Middle frontal gyrus (tissue), 1 donor: ENCODE results near the gene RAD9B.
A peak's percentile ranks its signal among the peaks of the same experiment; 100 is the strongest.
"Not testable (repeated sequence)": the region's sequence is repeated elsewhere in the genome, so short reads cannot be mapped to it uniquely, and the experiment has no call there.

Experiments
- DNase-seq: peaks from one replicate; pipeline ENCODE4 v3.0.0-alpha.2; 2015; ENCODE audit warnings: low spot score; ENCODE audit errors: extremely low spot score

RAD9B gene

DNA sequence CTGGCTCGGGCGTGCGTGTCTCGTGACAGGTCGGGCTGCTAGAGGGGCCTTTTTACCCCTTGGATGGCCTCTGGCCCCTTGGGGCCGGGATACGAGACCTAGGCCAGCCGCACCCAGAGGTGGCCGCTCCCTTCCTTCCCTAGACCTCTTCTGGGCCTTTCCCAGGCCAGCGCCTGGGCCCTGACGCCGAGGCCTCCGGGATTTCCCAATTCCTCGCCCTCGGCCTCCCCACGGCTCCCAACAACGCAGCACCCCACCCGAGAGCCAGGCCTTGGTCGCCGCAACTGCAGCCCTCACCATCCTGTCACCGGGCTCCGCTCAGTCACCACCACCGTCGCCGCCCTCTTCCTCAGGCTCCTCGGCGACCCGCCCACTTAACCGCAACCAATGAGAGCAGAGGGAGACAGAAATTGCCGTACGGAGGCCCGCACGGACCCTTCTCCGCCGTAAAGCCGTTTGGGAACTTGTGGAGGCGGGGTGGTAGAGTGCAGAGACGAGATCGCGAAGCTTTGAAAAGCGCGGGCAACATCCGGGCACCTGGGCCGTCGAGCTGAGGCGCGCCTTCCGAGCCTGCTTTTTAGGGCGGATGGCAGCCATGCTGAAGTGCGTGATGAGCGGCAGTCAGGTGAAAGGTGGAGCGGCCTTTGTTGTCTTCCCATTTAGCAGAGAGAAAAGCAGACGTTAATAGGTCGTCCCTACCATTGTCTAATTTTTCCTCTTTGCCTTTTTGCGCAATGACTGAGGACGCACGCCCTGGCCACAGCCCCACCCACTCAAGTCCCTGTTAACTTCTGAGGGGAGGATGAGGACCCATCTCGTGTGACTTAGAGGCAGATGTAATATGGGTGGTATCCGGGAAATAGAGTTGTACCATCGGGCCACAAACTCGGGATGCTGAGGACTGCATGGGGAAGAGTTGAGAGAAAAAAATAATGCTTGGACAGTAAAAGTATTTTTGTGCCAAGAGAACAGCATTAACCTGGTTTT lies at the start of gene RAD9B, which contains the start of gene VPS29:
Gene RAD9B, plus strand, starts transcription at position 580 of the 987 bp plus-strand sequence. Its CDS starts 7 bp downstream, at position 587.
Gene VPS29, minus strand, starts transcription at position 360 of the 987 bp plus-strand sequence. Its CDS starts 60 bp downstream, at position 300.
- DNase-seq, result peak; percentile 95

DNA sequence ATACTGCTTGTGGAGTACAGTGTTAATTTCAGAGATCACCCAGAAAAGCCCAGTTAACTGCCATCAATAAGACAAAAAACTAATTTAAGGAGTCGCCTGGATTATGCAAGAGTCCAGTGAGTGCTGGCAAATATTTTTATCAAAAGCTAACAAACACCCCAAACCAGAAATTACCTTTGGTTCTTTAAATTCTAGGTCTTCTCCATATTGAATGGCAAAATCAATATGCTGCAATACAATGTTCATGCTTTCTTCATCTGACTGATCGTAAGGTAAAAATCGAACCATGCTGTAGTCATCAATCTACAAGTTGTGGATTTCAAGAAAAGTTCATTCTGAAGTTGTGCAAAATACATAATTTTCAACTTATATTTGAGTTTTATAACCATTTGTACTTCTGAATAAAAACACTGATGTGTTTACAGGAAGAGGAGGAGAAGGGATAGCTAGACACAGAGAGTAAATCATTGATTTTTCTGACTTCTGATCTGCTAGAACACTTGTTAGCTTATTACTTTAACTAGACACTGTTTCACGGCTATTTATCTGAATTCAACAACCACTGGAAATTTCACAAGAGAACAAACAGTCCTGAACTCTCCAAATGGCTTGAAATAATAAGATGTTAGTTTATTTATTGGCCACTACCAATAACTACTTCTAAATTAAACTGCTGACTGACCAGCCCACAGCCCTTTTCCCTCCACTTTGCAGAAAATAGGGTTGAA lies 48.4 kb upstream of the RAD9B start:
- DNase-seq, result no peak

DNA sequence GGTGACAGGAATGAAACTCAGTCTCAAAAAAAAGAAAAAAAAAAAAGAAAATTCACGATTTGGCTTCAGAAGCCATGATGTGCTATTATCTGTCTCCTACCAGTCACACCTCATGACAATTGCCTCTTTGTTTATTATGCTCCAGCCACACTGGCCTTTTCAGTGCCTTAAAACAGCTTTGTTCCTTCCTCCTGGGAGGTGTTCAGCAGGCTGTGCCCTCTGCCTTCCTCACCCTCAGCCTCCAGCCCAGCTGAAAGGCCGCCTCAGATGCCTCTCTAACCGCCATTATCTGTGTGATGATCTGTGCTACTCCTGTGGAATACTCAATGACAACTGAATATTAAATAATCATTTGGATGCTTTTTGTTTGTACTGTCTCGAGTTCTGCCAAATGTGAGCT lies 43.4 kb upstream of the RAD9B start:
- DNase-seq, result no peak

DNA sequence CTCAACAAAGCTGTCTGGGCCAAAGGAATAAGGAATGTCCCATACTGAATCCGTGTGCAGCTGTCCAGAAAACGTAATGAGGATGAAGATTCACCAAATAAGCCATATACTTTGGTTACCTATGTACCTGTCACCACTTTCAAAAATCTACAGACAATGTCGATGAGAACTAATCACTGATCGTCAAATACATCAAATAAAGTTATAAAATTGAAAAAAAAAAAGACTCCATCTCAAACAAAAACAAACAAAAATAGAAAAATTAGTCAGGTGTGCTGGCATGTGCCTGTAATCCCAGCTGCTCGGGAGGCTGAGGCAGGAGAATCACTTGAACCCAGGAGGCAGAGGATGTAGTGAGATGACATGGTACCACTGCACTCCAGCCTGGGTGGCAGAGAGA lies 40.9 kb upstream of the RAD9B start:
- not testable (repeated sequence) for DNase-seq

DNA sequence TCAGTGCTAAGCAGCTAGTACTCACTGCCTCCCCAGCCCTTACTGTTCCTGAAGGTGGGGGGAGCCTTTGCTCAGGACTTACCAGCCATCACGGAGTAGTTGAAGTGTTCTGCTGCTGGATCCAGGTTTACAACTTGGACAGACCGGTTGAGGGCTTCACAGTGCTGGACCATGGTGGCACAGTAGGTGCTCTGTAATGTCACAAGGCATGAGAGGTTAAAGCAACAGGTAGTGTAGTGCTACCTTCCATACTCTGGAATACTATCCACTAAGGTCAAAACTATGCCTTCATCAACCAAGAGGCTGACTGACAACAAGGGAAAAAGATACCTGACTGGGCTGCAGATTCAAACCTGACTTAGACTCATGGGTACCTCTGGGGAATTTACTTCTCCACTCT lies 37.1 kb upstream of the RAD9B start:
- no peak for DNase-seq

DNA sequence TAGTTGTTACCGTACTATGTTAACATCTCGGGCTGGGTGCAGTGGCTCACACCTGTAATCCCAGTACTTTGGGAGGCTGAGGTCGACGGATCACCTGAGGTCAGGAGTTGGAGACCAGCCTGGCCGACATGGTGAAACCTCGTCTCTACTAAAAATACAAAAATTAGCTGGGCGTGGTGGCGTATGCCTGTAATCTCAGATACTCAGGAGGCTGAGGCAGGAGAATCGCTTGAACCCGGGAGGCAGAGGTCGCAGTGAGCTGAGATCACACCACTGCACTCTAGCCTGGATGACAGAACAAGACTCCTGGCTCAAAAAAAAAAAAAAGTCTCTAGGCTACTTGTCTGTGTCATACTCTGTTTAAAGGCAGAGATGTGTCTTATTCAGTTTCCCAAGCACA lies 36.4 kb upstream of the RAD9B start:
- not testable (repeated sequence) for DNase-seq

DNA sequence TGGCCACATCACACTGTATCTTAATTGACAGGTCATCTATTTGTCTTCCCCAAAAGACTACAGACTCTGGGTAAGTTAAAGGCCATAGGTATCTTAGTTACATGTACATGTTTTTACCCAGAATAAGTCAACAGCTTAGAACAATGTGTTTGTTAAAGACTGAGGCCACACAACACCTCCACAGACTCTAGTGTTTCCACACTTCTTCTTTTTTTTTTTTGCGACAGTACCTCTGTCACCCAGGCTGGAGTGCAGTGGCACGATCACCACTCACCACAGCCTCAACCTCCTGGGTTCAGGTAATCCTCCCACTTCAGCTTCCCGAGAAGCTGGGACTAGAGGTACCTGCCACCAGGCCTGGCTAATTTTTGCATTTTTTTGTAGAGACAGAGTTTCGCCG lies 35.3 kb upstream of the RAD9B start:
- no peak for DNase-seq

DNA sequence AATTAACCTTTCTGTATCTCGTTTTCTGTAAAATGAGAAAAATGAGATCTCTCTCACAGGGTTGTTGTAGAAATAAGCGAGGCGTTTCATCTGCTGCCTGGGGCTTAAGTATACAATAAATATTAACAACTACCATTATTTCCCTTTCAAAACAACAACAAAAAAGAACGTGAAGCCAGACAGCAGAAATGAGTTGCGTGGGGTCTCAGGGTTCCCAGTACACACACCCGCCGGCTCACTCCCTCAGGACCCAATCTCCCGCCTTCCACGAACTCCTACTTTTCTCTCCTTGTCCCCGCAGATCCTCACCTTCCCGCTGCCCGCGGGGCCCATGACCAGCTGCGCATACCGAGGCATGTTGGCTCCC lies 34.3 kb upstream of the RAD9B start:
- DNase-seq, result no peak

DNA sequence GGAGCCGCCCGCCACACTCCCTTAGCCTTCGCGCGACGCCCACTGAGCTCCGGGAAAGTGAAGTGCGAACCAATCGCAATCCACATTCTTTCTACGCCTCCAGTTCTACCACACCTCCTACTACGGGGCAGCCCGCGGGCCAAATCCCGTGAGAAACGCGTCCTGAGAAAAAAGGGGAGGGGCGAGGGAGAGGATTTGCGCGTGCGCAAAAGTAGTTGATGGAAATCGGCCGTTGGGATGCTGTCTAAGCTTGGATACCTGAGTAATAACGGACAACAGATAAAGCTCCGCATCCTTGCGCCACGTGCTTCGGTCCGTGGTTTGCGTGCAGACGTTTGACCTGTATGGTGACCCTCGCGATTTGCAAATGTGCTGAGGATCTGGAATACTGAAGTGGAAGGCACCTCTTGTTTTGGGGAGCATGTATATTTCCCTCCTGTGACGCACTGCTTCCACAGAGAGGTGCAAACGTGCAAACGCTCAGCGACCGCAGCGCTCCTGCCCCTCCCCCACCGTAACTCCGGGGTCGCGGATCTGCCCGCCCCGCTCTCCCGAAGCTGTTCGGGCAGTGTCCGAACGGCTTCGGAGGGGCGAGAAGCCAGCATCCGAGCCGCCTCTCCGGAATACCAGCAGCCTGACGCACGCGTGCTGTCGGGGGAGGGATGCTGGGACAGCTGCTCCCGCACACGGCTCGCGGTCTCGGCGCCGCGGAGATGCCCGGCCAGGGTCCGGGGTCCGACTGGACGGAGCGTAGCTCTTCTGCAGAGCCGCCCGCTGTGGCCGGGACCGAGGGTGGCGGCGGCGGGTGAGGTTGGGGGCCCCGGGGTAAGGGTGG lies 33.7 kb upstream of the RAD9B start, which contains the start of the genes FAM216A and GPN3:
Gene FAM216A, plus strand, starts transcription at position 632 of the 835 bp plus-strand sequence. Its CDS starts 31 bp downstream, at position 663.
Gene GPN3, minus strand, starts transcription at position 44 of the 835 bp plus-strand sequence. CDS start 54 bp downstream, outside the sequence.
- DNase-seq, result peak; percentile 93

DNA sequence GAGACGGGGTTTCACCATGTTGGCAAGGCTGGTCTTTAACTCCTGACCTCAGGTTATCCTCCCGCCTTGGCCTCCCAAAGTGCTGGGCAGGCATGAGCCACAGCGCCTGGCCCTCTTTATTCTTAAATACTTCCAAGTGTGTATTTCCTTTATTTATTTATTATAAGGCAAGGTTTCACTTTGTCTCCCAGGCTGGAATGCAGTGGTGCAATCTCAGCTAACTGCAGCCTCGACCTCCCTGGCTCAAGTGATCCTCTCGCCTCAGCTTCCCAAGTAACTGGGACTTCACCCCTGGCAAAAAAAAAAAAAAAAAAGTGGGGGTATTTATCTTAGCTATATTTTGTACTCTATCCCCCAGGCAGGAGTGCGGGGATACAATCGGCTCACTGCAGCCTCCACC lies 26.7 kb upstream of the RAD9B start:
- DNase-seq, result no peak

DNA sequence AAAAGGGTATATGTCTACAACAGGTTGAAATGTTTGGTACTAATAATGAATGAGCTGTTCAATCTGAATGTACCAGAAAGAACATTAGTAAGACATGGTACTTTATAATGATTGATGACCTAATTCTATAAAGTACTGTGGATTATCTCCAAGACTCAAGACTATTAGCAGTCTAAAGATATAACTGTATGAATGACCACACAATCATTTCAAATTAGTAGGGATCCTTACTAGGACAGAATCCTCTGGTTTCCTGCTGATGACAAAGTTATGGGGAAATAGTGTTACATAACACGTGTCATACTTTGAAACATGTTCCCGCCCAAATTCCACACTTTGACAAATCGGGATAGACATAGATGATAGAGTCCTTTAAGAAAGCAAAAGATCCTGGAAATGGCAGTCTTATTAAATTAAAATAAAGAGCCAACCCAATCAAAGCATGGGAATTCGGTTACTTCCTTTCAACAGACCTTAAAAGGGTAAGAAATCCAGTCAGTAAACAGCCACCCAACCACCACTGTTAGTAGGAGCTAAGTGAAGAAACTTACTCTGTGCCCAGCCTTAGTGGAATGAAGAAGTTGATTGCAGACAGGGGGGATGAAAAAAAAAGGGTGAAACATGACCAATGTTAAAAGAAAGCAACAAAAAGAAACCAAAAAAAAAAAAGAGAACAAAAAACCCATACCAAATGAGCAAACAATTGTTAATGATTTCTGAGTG lies 3.0 kb upstream of the RAD9B start:
- no peak for DNase-seq

DNA sequence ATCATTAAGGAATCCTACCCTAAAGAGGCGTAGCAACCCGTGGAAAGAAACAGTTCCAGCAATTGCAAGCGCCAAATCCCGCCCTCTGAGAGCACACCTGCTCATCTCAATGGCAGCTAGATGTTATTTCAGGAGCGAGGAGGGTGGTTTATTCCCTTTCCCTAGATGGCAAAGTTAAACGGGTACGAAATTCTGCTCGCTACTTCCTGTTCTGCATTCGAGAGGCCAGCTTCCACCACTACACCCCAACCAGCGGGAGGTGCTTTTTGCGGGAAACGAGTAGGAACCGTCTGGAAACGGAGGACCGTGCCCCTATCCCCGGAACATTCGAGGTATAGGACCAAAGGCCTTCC lies 756 bp upstream of the RAD9B start:
- no peak for DNase-seq

DNA sequence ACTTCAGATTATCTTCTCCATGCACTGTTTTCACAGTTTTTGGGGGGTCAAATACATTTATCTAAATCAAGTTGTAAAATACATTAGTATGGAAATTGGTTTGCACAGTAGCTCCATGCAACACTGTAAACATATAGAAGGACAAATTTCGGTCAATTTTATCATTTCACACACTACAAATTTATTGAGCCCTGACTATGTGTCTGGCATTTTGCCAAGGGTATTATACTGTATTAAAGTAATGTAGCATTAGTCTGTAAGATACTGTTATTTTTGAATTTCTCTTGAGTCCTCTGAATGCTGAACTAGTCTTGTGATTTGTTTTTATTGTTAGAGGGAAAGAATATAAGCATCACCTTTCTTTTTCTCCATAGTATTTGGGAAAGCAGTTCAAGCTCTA lies 1.3 kb downstream of the RAD9B start:
- no peak for DNase-seq

DNA sequence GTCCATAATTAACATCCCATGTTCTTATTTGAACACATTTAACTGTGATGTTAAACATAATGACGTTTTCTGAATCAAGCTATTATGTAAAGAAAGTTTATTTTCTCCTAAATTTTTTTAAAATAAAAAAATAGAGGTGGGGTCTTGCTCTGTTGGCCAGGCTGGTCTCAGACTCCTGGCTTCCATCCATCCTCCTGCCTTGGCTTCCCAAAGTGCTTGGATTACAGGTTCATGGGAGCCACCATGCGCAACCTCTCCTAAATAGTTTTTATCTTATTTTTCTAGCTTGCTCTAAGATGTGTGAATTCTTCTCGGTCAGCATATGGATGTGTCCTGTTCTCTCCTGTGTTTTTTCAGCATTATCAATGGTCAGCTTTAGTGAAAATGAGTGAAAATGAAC lies 3.2 kb downstream of the RAD9B start:
- DNase-seq, result no peak

DNA sequence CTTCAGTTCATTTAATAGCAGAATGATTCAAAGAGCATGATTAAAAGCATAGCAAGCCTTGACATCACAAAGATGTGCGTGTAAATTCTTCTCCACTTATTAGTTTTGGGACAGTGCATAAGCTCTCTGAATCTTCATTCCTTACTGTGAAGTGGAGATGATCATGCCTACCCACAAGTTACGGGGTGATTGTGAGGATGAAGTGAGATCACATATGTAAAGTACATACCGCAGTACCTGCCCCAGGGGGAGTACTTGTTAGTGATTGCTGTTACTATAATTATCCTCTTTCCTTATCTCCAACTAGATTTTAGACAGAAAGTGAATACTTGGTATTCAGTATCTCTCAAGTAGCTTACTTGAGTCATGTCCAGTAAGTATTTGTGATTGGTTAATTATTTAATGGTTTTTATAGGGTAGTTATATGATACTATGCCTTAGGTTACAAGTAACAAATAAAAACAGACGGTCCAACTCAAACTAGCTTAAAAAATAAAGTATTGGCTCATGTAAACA lies 6.0 kb downstream of the RAD9B start:
- DNase-seq, result no peak

DNA sequence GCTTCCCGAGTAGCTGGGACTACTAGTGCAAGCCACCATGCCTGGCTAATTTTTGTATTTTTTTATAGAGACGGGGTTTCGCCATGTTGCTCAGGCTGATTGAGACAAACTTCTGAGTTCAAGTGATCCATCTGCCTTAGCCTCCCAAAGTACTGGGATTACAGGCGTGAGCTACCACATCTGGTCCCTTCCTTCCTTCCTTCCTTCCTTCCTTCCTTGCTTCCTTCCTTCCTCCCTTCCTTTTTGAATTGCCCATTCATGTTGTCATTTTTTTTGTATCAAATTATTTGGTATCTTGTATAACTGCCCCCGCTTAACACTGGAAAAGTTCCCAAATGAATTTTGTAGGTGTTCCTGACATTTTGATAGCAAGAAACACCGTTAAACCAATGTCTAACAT lies 11.7 kb downstream of the RAD9B start:
- no peak for DNase-seq

DNA sequence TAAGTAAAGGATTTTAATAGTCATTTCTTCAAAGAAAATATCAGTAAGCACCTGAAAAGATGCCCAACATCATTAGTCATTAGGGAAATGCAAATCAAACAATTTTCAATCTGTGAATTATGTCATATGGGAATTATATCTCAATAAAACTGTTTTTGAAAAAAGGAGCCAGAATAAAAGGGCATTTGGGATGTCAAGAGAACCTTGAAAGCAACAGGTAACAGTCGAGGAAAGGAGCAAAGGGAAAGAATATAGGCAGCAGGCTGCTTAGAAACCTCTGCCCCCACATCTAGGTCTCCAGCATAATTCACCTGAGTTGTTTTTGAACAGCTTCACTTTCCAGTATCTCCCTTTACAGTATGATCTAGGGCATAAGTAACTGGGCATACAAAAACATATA lies 12.2 kb downstream of the RAD9B start:
- DNase-seq, result no peak

DNA sequence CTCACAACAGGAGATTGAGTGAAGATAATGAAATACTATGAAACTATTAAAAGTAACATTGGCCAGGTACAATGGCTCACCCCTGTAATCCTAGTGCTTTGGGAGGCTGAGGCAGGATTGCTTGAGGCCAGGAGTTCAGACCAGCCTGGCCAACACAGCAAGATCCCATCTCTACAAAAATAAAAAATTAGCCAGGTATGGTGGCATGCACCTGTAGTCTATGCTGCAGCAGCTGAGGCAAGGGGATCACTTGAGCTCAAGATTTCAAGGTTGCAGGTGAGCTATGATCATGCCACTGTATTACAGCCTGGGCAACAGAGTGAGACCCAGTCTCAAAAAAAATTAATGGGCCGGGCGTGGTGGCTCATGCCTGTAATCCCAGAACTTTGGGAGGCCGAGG lies 14.9 kb downstream of the RAD9B start:
- no peak for DNase-seq

DNA sequence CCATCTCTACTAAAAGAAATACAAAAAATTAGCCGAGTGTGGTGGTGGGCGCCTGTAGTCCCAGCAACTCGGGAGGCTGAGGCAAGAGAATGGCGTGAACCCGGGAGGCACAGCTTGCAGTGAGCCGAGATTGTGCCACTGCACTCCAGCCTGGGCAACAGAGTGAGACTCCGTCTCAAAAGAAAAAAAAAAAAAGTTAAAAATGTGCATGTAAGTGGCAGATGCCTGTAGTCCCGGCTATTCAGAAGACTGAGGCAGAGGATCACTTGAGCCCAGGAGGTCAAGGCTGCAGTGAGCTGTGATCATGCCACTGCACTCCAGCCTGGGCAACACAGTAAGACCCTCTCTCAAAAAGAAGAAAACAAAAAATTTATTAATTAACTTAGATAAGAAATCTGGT lies 15.9 kb downstream of the RAD9B start:
- not testable (repeated sequence) for DNase-seq
